ENCODE measurements around the gene WHAMM. TPM values are rescaled to one million over a fixed set of nuclear protein-coding genes. Genes with fewer than 3 reads are reported as not detected.

The WHAMM gene
- 1.4 and 1.9 TPM in 2 replicates for total RNA-seq (2012; rRNA removed)
- polyA plus RNA-seq (2012; rRNA removed) = 3.8 and 4.1 TPM in 2 replicates
- polyA plus RNA-seq (2012; cell fraction: cytosol; rRNA removed) = 1.8 and 2.5 TPM in 2 replicates
- 6.3 and 7.5 TPM in 2 replicates for polyA plus RNA-seq (2012; cell fraction: nucleus; rRNA removed; ENCODE audit: low replicate concordance)
- percentile 89 among the genes with signal in this experiment for Bru-seq, nascent RNA
- BruChase-seq, experiment 1, labeled RNA remaining after a 6-hour chase = percentile 78 among the genes with signal in this experiment
- BruChase-seq, experiment 2, labeled RNA remaining after a 2-hour chase = percentile 72 among the genes with signal in this experiment
- long read RNA-seq, partial matches to known transcripts = 6 of 11 reads
- long read RNA-seq, other reads (novel, unspliced or antisense) = 5 of 11 reads

- Histone ChIP-seq H3K4ac (ENCODE audit: low read depth, low read length) (peak within 1 kb of the TSS; percentile 82), H3K4me3 (ENCODE audit: insufficient read depth, low read depth, low read length) (peak within 1 kb of the TSS; percentile 88), H2BK15ac (ENCODE audit: low read depth, low read length) (no peak within 1 kb of the TSS), H3K23ac (ENCODE audit: low read depth, low read length) (peak within 1 kb of the TSS; percentile 96), H3K9ac (ENCODE audit: low read depth, low read length) (peak within 1 kb of the TSS; percentile 86), H3K36me3 (ENCODE audit: control insufficient read depth, insufficient read depth, low read length) (peaks cover 9% of the 10 kb centered on the region), H2BK5ac (ENCODE audit: low read depth, low read length, poor library complexity, severe bottlenecking) (peak within 1 kb of the TSS; percentile 96), H4K20me1 (ENCODE audit: insufficient read depth, low read length) (peaks cover 7% of the 10 kb centered on the region; the same call in 1 of the 2 replicates), H3K18ac (ENCODE audit: low read depth, low read length) (peak within 1 kb of the TSS; percentile 40; the same call in 1 of the 2 replicates), H4K8ac (ENCODE audit: low read depth in 2 of 2, low read length in 2 of 2) (peak within 1 kb of the TSS in 1 of 2 experiments; percentile 55; a peak in 2 of 4 replicates), H4K5ac (ENCODE audit: low read depth, low read length) (peak within 1 kb of the TSS; percentile 75), H2AFZ (replicated peaks; ENCODE audit: low read length, poor library complexity) (peak within 1 kb of the TSS; percentile 99), H3K9me1 (ENCODE audit: insufficient read depth, low read length) (0 out of 2 replicates have a peak, but pooled peaks cover 5% of the 10 kb centered on the region), H3K4me1 (ENCODE audit: control insufficient read depth, insufficient read depth, low read length) (no peaks in the 10 kb centered on the region), H2AK5ac (ENCODE audit: low read depth, low read length) (peak within 1 kb of the TSS; percentile 24; the same call in 1 of the 2 replicates), H3K27ac (ENCODE audit: insufficient read depth, low read length) (peak within 1 kb of the TSS; percentile 92), H3K79me1 (ENCODE audit: low read depth in 1 of 2, low read length in 2 of 2) (peaks cover 16 to 24% of the 10 kb centered on the region in 2 experiments), H2AK9ac (replicated peaks; ENCODE audit: low read depth, low read length, poor library complexity) (peak within 1 kb of the TSS; percentile 97), H4K91ac (ENCODE audit: insufficient read depth, low read depth, low read length) (no peak within 1 kb of the TSS; the same call in 1 of the 2 replicates), H3K27me3 (ENCODE audit: control insufficient read depth, insufficient read depth, low read length) (no peaks in the 10 kb centered on the region), H3K9me3 (ENCODE audit: control insufficient read depth, insufficient read depth, low read length) (no peaks in the 10 kb centered on the region), H2BK120ac (ENCODE audit: low read depth, low read length) (peak within 1 kb of the TSS; percentile 42), H3K56ac (ENCODE audit: extremely low read depth, insufficient read depth, low read length) (peak within 1 kb of the TSS; percentile 72), H3K4me2 (ENCODE audit: low read depth, low read length) (peak within 1 kb of the TSS; percentile 92; the same call in 1 of the 2 replicates), H3K14ac (replicated peaks; ENCODE audit: low read depth, low read length) (0 out of 2 replicates have a peak within 1 kb of the TSS, but pooled peaks have one; percentile 45), H2BK20ac (ENCODE audit: low read depth, low read length) (no peak within 1 kb of the TSS)
- ATAC-seq (ENCODE audit: low read depth) (peak; percentile 96), DNase-seq (peak; percentile 98)
- 0% methylated on average over 51 of the region's 67 CpGs; no CpG with 5 or more reads in 1 of the 2 experiments for WGBS, 2 experiments (ENCODE audit: extremely low coverage in 2 of 2, insufficient read length in 1 of 2)
- ChIA-PET CTCF (no interaction called here), POLR2A (ENCODE audit: unreplicated experiment) (interaction anchor here (0.6 kb wide), 1 partner anchor 59 kb away, joined by 3 read pairs; no protein-coding TSS in a partner anchor)
- in situ Hi-C loops (cut with MboI; ENCODE audit: low sequenced_read_pairs) (loop anchor here (10.0 kb wide), 1 partner anchor 55 kb away; no protein-coding TSS in a partner anchor), dilution Hi-C loops (cut with HindIII; ENCODE audit: low sequenced_read_pairs, unreplicated experiment) (no loop called here), intact Hi-C loops (cut with micrococcal nuclease) (loop anchor here (2.0 to 5.0 kb wide), 4 partner anchors 42 to 267 kb away; no protein-coding TSS in a partner anchor)
- BruUV-seq (replicated peaks) = no TSS peak
- TF ChIP-seq NFE2L2 (IDR thresholded peaks at IDR 0.05; ENCODE audit: low read depth, low read length) = no peak
- peak; percentile 52; the same call in 1 of the 2 replicates for TF ChIP-seq BHLHE40 (IDR thresholded peaks at IDR 0.05; ENCODE audit: low read depth, low read length)
- TF ChIP-seq POLR2A (IDR thresholded peaks at IDR 0.05; ENCODE audit: low read depth, low read length) = peak; percentile 78
- peak; percentile 80 for TF ChIP-seq CEBPB (IDR thresholded peaks at IDR 0.05; ENCODE audit: low read depth, low read length)
- no peak for TF ChIP-seq SMC3 (IDR thresholded peaks at IDR 0.05; ENCODE audit: low read depth, low read length)
- peak; percentile 12; the same call in 1 of the 2 replicates for TF ChIP-seq MAZ (IDR thresholded peaks at IDR 0.05; ENCODE audit: borderline replicate concordance, low read depth, low read length)
- TF ChIP-seq FOS (IDR thresholded peaks at IDR 0.05; ENCODE audit: low read depth, low read length) = peak; percentile 64; the same call in 1 of the 2 replicates
- TF ChIP-seq MAFK (IDR thresholded peaks at IDR 0.05; ENCODE audit: low read depth, low read length) = no peak
- TF ChIP-seq RFX5 (IDR thresholded peaks at IDR 0.05; ENCODE audit: low read depth, low read length) = peak; percentile 49
- TF ChIP-seq MXI1 (IDR thresholded peaks at IDR 0.05; ENCODE audit: borderline replicate concordance, low read depth, low read length) = no peak
- no peak for TF ChIP-seq RCOR1 (IDR thresholded peaks at IDR 0.05; ENCODE audit: insufficient replicate concordance, low read length)
- TF ChIP-seq ELK1 (IDR thresholded peaks at IDR 0.05; ENCODE audit: borderline replicate concordance, low read depth, low read length) = no peak
- TF ChIP-seq CHD1 (IDR thresholded peaks at IDR 0.05; ENCODE audit: low read depth, low read length) = 0 out of 2 replicates have a peak, but pooled peaks have one; percentile 31
Observed at GRCh38 chr15:82809308-82810060, at the start of gene WHAMM. Gene WHAMM, plus strand, starts transcription at chr15:82809628. Its CDS starts 99 bp downstream, at chr15:82809727.
